ENCODE results near the gene PXT1. TPM values are rescaled to one million over a fixed set of nuclear protein-coding genes. Genes with fewer than 3 reads are reported as not detected.

The PXT1 gene
- total and polyA plus RNA-seq, 8 donors = not detected

DNA sequence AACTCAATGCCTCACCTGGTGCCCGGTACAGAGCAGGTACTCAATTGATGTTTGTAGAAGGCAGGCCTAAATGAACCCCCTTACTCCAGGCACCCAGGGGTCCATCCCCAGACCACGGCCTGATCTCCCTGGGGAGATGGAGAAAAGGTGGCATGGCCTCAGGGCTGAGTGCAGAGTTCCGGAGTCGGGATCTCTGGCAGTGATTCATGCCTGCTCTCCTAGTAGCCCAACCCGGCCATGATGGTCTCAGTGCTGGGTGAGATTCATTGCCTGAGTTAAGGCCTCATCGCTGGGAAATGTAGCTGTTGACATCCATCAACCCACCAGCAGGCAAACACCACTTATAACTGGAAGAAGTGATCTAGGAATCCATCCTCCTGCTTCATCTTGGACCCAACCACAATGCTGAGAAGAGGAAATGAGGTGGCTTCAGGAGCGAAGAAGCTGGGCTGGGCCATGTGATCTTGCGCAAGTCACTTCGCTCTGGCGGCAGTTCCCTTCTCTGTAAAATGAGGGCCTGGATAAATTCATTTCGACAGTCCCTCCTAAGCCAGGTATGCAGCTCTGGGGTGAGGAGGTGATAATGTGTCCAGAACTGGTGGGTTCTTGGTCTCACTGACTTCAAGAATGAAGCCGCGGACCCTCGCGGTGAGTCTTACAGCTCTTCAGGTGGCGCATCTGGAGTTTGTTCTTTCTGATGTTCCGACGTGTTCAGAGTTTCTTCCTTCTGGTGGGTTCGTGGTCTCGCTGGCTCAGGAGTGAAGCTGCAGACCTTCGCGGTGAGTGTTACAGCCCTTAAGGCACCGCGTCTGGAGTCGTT, 79.9 kb downstream of the PXT1 start:
- H3K4me1 ChIP-seq = peaks cover 8 to 42% (median 18%) of the 10 kb centered on the region in 4 donors
- H3K4me3 ChIP-seq = no peak overlapping the region
- H3K36me3 ChIP-seq = peaks cover 0 to 8% (median 2%) of the 10 kb centered on the region in 4 donors
- no peaks in the 10 kb centered on the region for H3K9me3 ChIP-seq
- DNase-seq = no peak
- no peak overlapping the region for H3K27ac ChIP-seq
- H3K27me3 ChIP-seq = no peaks in the 10 kb centered on the region
- TF ChIP-seq POLR2A (IDR thresholded peaks at IDR 0.05) (no peak), EP300 (IDR thresholded peaks at IDR 0.05) (no peak), POLR2AphosphoS5 (IDR thresholded peaks at IDR 0.05) (no peak)
- TF ChIP-seq, protein P1, sequence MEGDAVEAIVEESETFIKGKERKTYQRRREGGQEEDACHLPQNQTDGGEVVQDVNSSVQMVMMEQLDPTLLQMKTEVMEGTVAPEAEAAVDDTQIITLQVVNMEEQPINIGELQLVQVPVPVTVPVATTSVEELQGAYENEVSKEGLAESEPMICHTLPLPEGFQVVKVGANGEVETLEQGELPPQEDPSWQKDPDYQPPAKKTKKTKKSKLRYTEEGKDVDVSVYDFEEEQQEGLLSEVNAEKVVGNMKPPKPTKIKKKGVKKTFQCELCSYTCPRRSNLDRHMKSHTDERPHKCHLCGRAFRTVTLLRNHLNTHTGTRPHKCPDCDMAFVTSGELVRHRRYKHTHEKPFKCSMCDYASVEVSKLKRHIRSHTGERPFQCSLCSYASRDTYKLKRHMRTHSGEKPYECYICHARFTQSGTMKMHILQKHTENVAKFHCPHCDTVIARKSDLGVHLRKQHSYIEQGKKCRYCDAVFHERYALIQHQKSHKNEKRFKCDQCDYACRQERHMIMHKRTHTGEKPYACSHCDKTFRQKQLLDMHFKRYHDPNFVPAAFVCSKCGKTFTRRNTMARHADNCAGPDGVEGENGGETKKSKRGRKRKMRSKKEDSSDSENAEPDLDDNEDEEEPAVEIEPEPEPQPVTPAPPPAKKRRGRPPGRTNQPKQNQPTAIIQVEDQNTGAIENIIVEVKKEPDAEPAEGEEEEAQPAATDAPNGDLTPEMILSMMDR (IDR thresholded peaks at IDR 0.05) = no peak
- intact Hi-C loops (cut with DNase I; ENCODE audit: low total_unique reads) = loop anchor here (5.0 kb wide), 1 partner anchor 60 kb away; no protein-coding TSS in a partner anchor
- 88 to 94% (median 92%) methylated on average over 22 to 25 of the region's 25 CpGs for WGBS, 5 donors

DNA sequence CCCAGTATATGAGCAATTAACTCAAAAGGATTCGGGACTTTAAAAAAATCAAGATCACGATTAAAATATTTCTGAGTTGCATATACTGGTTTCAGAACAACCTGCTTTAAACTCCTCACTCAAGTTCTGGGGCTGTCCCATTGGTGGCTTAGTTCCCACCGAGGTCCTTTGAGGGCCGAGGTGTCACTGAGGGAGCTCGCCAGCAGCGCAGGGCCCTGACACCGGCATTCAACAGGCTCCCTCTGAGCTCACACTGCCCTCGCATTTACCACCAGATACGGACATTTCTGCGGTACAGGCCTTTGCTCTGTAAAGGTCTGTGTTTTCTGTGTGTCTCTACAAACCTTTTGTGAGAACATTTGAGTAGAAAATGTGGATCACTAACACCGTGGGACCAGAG, 81.6 kb downstream of the PXT1 start:
- Histone ChIP-seq H3K27ac (no peak overlapping the region), H3K36me3 (no peaks in the 10 kb centered on the region), H3K4me1 (peaks cover 8 to 43% (median 18%) of the 10 kb centered on the region in 4 donors), H3K27me3 (no peaks in the 10 kb centered on the region), H3K4me3 (no peak overlapping the region), H3K9me3 (no peaks in the 10 kb centered on the region)
- DNase-seq = no peak
- TF ChIP-seq POLR2AphosphoS5 (IDR thresholded peaks at IDR 0.05) = no peak
- TF ChIP-seq POLR2A (IDR thresholded peaks at IDR 0.05) = no peak
- TF ChIP-seq, protein P1 (IDR thresholded peaks at IDR 0.05) = no peak
- TF ChIP-seq EP300 (IDR thresholded peaks at IDR 0.05) = no peak
- intact Hi-C loops (cut with DNase I; ENCODE audit: low total_unique reads) = loop anchor here (5.0 kb wide), 1 partner anchor 59 kb away; no protein-coding TSS in a partner anchor
- 76 to 90% (median 88%) methylated on average over 11 of the region's 11 CpGs for WGBS, 5 donors

DNA sequence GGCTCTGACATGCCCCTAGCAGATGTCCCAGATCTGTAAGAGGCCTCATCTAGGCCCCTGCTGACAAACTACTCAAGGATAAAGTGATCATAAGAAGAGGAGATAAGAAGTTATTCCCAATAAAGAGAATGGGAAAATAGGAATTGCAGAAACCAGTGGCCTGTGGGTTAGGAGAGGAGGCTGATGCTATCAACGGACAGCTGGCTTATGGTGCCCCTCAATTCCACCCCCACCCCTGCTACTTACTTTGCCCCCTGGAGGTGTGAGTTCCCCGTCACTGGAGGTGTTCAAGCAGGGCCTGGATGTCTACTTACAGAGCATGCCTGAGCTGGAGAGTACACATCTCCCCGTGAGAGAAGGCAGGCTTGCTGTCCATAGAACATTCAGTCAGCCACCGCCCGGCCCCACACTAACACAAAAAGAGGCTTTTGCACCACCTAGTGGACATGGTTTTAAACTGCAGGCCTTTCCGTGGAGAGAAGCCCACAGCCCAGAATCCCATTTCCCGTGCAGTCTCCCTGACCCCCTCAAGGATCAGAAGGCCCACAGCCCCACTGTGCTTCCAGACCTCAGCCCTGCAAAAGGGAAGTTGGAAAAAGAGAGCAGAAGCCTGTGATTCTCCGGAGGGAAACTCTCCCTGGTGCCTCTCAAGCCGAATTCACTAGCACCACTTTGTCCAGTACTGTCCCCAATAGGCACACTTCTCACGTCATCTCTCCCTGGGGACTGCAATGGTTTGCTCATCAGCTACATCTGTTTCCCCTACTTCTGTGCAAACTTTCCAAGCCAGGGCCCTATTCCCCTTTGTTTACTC, 82.2 kb downstream of the PXT1 start:
- TF ChIP-seq EP300 (IDR thresholded peaks at IDR 0.05) = no peak
- TF ChIP-seq POLR2A (IDR thresholded peaks at IDR 0.05) = no peak
- TF ChIP-seq, protein P1 (IDR thresholded peaks at IDR 0.05) = peak in 5 of 7 experiments; percentile 76 to 85 (median 82)
- peak in 1 of 3 donors; percentile 5 for TF ChIP-seq POLR2AphosphoS5 (IDR thresholded peaks at IDR 0.05)
- Histone ChIP-seq H3K9me3 (no peaks in the 10 kb centered on the region), H3K27ac (no peak overlapping the region), H3K4me1 (peaks cover 8 to 42% (median 18%) of the 10 kb centered on the region in 4 donors), H3K4me3 (no peak overlapping the region), H3K36me3 (no peaks in the 10 kb centered on the region), H3K27me3 (no peaks in the 10 kb centered on the region)
- WGBS, 5 donors = 21 to 23% (median 23%) methylated on average over 10 of the region's 10 CpGs
- DNase-seq = peak; percentile 83 to 93
- intact Hi-C loops (cut with DNase I; ENCODE audit: low total_unique reads) = loop anchor here (5.0 kb wide), 1 partner anchor 58 kb away; no protein-coding TSS in a partner anchor

DNA sequence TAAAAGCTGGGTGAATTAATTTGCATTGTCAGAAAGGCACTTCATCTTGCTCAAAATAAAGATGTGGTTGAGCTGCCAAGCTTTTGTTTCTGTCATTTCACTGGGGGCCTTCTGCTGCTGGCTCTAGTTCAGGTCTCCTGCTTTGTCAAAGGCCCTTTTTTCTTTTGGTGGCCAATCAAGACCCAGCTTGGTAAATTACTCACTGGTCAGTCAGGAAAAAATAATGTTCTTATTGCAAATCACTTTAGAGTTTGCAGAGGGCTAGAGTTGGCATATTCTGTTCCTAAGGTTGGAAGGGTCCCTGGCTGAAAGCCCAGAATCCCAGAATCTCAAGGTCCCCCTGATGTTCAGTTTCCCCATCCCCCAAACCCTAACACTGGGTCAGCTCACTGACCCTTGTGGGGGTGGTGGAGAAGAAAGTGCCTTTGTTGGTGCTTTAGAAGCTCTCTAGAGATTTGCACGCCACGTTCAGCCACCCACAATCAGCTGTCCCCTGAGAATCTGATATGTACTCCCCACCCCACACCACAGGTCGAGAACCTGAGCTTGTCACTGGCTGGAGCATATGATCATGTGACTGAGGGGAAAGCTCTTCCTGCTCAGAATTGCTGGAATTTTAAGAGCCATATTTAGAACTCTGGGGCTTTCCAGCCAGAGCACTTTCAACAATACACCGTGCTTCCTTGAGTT, 84.3 kb downstream of the PXT1 start:
- peak in 1 of 3 donors; percentile 16 for TF ChIP-seq POLR2AphosphoS5 (IDR thresholded peaks at IDR 0.05)
- TF ChIP-seq POLR2A (IDR thresholded peaks at IDR 0.05) = no peak
- TF ChIP-seq, protein P1 (IDR thresholded peaks at IDR 0.05) = no peak
- DNase-seq = peak in 1 of 2 donors; percentile 58
- Histone ChIP-seq H3K36me3 (no peaks in the 10 kb centered on the region), H3K4me3 (no peak overlapping the region), H3K27ac (peak overlapping the region in 3 of 5 donors; percentile 38 to 47 (median 44)), H3K4me1 (peaks cover 8 to 29% (median 18%) of the 10 kb centered on the region in 4 donors), H3K9me3 (no peaks in the 10 kb centered on the region), H3K27me3 (no peaks in the 10 kb centered on the region)
- 21 to 39% (median 32%) methylated on average over 2 to 4 of the region's 4 CpGs for WGBS, 5 donors
- intact Hi-C loops (cut with DNase I; ENCODE audit: low total_unique reads) = no loop called here
